Esophagus muscularis mucosa (tissue), 4 donors: Measurements from ENCODE around the gene PLOD1. TPM values are rescaled to one million over a fixed set of nuclear protein-coding genes. Genes with fewer than 3 reads are reported as not detected.
A peak's percentile ranks its signal among the peaks of the same experiment; 100 is the strongest.

Experiments used
- DNase-seq: peaks from one replicate; pipeline ENCODE4 v3.0.0-alpha.2; 2017; ENCODE audit errors: extremely low spot score
- H3K27ac ChIP-seq, 4 donors: fragments of 200-600 bp; sonication (generic); replicated peaks in 1 of 4; 1 replicate in 3 of 4; 2 replicates in 1 of 4; pipeline ENCODE4 v1.5.1; 2016 to 2019; ENCODE audit warnings: mild to moderate bottlenecking in 1 of 4
- H3K27me3 ChIP-seq, 4 donors: fragments of 200-600 bp; sonication (generic); one replicate each; pipeline versions ENCODE4 v1.5.1 to v1.6.0; 2016 to 2019
- H3K36me3 ChIP-seq, 4 donors: fragments of 200-600 bp; sonication (generic); one replicate each; pipeline ENCODE4 v1.5.1; 2016 to 2019
- H3K4me1 ChIP-seq, 4 donors: fragments of 200-600 bp; sonication (generic); one replicate each; pipeline ENCODE4 v1.5.1; 2016 to 2019
- H3K4me3 ChIP-seq, 4 donors: fragments of 200-600 bp; sonication (generic); 1 replicate in 2 of 4; 2 replicates in 2 of 4; pipeline ENCODE4 v1.5.1; 2016 to 2019; ENCODE audit warnings: mild to moderate bottlenecking in 4 of 4, moderate library complexity in 1 of 4
- H3K9me3 ChIP-seq, 4 donors: fragments of 200-600 bp; sonication (generic); 1 replicate in 3 of 4; 2 replicates in 1 of 4; pipeline ENCODE4 v1.5.1; 2016 to 2019
- CTCF ChIP-seq, 3 experiments: fragments of 200-600 bp in 2 of 3; fragments of 450-650 bp in 1 of 3; sonication (generic) in 2 of 3; IDR thresholded peaks; one replicate each; pipeline ENCODE4 v1.5.1; 2017 to 2019; ENCODE audit warnings: antibody characterized with exemption in 3 of 3, mild to moderate bottlenecking in 2 of 3, moderate library complexity in 1 of 3
- EP300 ChIP-seq: sonication (generic); formaldehyde crosslinking; IDR thresholded peaks from one replicate; pipeline ENCODE4 v1.6.1; 2017; ENCODE audit warnings: antibody characterized with exemption
- POLR2A ChIP-seq: fragments of 450-650 bp; IDR thresholded peaks from one replicate; pipeline ENCODE4 v1.6.1; 2017; ENCODE audit warnings: antibody characterized with exemption, moderate library complexity, mild to moderate bottlenecking, low read depth
- POLR2AphosphoS5 ChIP-seq, 2 donors: sonication (generic); formaldehyde crosslinking; IDR thresholded peaks; one replicate each; pipeline ENCODE4 v1.6.1; 2017; ENCODE audit warnings: antibody characterized with exemption in 2 of 2
- WGBS: methylation state at CpG from one replicate; pipeline ENCODE4 v1.1.5; 2018; 5-methylcytosine and 5-hydroxymethylcytosine counted together
- intact Hi-C: fragments of 100-400 bp; cut with DNase I; formaldehyde crosslinking; loops from one replicate; pipeline ENCODE4 v1.15.1; 2023
- total RNA-seq, 4 donors: library from RNA; depleted of rRNA; stranded (reverse); fragments of >200 nt; gene quantifications; one replicate each; pipeline versions ENCODE4 v1.1.0 to v1.2.1, GENCODE V29; 2016

PLOD1 gene
- total RNA-seq: 100 to 1,000 TPM in 1 of 4 donors, 10 to 100 TPM in 3; 67.5 to 111 (median 75.0) TPM

DNA sequence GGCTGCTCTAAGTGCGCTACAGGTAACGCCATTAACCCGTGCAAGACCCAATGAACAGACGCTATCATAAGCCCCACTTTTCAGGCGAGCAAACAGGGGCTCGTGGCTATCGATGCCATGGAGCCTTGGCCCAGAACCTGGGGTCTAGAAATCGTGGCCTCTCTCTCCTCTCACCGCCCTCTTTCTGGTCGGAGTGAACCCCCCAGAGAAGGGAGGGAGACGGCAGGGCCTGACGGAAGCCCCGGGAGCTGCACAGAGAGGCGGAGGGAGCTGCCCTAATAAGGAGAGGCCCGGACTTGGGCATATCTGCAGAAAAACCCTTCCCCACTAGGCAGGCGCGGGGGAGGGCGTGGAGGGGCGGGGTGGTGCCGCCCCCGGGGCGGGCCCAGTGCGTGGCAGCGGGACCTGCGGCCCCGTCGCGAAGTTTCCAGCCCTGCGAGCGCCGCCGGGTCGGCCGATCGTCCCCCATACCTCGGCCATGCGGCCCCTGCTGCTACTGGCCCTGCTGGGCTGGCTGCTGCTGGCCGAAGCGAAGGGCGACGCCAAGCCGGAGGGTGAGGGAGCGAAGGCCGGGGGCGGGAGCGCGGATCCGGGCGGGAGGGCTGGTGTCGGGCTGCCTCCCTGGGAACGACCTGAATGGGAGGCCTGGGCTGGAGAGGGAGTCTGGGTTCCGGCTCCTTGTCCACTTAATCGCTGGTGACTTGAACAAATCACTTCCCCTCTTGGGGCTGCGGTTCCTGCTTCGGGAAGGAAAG, at the start of gene PLOD1:
PLOD1 (plus strand) TSS at position 416 of the 755 bp plus-strand sequence; CDS start at position 479, 63 bp downstream.
- Histone ChIP-seq H3K36me3 (peaks cover 0 to 8% (median 0%) of the 10 kb centered on the region in 4 donors), H3K4me1 (peaks cover 57 to 77% (median 76%) of the 10 kb centered on the region in 4 donors), H3K9me3 (no peaks in the 10 kb centered on the region), H3K27me3 (no peaks in the 10 kb centered on the region), H3K4me3 (peak within 1 kb of the TSS; percentile 66 to 87 (median 80)), H3K27ac (peak within 1 kb of the TSS; percentile 87 to 93 (median 92))
- TF ChIP-seq EP300 (no peak), POLR2AphosphoS5 (IDR thresholded peaks at IDR 0.05) (peak; percentile 85 to 91)
- 2% methylated on average over 10 of the region's 55 CpGs for WGBS
- peak; percentile 97 for DNase-seq
- intact Hi-C loops: loop anchor here (5.0 kb wide), 1 partner anchor 43 kb away; no protein-coding TSS in a partner anchor

DNA sequence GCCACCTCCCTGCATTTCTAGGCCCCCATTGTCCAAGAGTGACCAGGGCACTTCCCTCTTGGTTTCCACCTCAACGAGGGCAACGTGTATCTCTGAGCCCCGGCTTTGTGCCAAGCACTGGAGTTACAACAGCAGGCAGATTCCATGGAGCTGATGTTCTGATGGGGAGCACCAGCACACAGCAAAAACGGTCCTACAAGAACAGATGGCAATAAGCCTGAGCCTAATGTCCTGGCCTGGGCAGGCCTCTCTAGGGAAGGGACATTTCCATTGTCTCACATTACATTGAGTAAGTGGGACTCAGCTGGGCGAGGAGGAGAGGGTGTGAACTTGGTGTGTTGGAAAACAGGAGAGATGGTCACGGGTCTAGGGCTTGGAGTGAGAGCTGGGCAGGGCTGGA, 48.6 kb upstream of the PLOD1 start:
- peaks cover 0 to 33% (median 0%) of the 10 kb centered on the region in 4 donors for H3K27me3 ChIP-seq
- 83% methylated on average over 6 of the region's 6 CpGs for WGBS
- H3K27ac ChIP-seq: peak overlapping the region in 1 of 4 donors; percentile 14
- TF ChIP-seq EP300 (no peak), POLR2AphosphoS5 (IDR thresholded peaks at IDR 0.05) (no peak), CTCF (IDR thresholded peaks at IDR 0.05) (no peak), POLR2A (no peak)
- H3K4me3 ChIP-seq: no peak overlapping the region
- no peaks in the 10 kb centered on the region for H3K9me3 ChIP-seq
- H3K36me3 ChIP-seq: no peaks in the 10 kb centered on the region
- no peak for DNase-seq
- H3K4me1 ChIP-seq: peaks cover 7 to 43% (median 12%) of the 10 kb centered on the region in 4 donors
- intact Hi-C loops: no loop called here

- no peaks in the 10 kb centered on the region for H3K9me3 ChIP-seq
- intact Hi-C loops: no loop called here
- DNase-seq: no peak
- no peaks in the 10 kb centered on the region for H3K36me3 ChIP-seq
- H3K4me3 ChIP-seq: no peak overlapping the region
- H3K27ac ChIP-seq: no peak overlapping the region
- TF ChIP-seq CTCF (IDR thresholded peaks at IDR 0.05) (no peak), EP300 (peak; percentile 11), POLR2AphosphoS5 (IDR thresholded peaks at IDR 0.05) (peak in 1 of 2 donors; percentile 22), POLR2A (no peak)
- H3K27me3 ChIP-seq: peaks cover 0 to 40% (median 0%) of the 10 kb centered on the region in 4 donors
- peaks cover 0 to 34% (median 4%) of the 10 kb centered on the region in 4 donors for H3K4me1 ChIP-seq
- 89% methylated on average over 17 of the region's 19 CpGs for WGBS
Observed at GRCh38 chr1:11886986-11887665, 47.4 kb upstream of the PLOD1 start.

- Histone ChIP-seq H3K4me1 (peaks cover 0 to 31% (median 4%) of the 10 kb centered on the region in 4 donors), H3K4me3 (no peak overlapping the region), H3K27me3 (peaks cover 0 to 40% (median 0%) of the 10 kb centered on the region in 4 donors), H3K9me3 (no peaks in the 10 kb centered on the region), H3K27ac (no peak overlapping the region), H3K36me3 (no peaks in the 10 kb centered on the region)
- TF ChIP-seq CTCF (IDR thresholded peaks at IDR 0.05): no peak
- TF ChIP-seq EP300: no peak
- no peak for TF ChIP-seq POLR2AphosphoS5 (IDR thresholded peaks at IDR 0.05)
- TF ChIP-seq POLR2A: no peak
- DNase-seq: no peak
- WGBS: 87% methylated on average over 6 of the region's 7 CpGs
- intact Hi-C loops: no loop called here
Observed at GRCh38 chr1:11887666-11888007, 46.9 kb upstream of the PLOD1 start.

DNA sequence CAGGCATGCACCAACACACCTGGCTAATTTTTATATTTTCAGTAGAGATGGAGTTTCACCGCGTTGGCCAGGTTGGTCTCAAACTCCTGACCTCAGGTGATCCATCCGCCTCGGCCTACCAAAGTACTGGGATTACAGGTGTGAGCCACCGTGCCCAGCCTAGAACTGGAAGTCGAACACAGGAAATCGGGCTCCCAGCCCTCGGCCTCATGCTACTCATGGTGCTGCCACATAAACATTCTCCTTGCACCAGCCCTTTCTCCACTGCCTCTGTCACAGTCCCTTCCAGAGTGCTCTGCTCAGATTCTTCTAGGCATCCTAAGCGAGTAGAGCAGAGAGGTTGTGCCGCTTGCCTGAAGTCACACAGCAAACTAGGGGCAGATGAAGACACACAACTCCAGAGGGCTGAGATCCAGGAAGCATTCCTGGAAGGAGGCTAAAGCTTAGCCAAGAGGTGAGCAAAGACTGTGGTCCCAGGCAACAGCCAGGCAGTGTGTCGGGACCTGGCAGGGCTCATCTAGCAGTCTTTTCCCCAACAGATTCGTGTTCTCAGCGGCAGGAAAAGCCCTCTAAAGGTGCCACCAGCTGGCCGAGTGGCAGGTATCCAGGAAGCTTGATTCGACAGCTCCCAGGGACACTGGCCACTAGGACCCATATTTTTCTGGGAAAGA, 46.2 kb upstream of the PLOD1 start:
- TF ChIP-seq EP300 (no peak), POLR2A (no peak), CTCF (IDR thresholded peaks at IDR 0.05) (no peak), POLR2AphosphoS5 (IDR thresholded peaks at IDR 0.05) (no peak)
- WGBS: 88% methylated on average over 13 of the region's 15 CpGs
- H3K36me3 ChIP-seq: no peaks in the 10 kb centered on the region
- no peak overlapping the region for H3K4me3 ChIP-seq
- no peaks in the 10 kb centered on the region for H3K9me3 ChIP-seq
- peaks cover 0 to 40% (median 0%) of the 10 kb centered on the region in 4 donors for H3K27me3 ChIP-seq
- intact Hi-C loops: no loop called here
- H3K27ac ChIP-seq: no peak overlapping the region
- DNase-seq: no peak
- peaks cover 0 to 27% (median 2%) of the 10 kb centered on the region in 4 donors for H3K4me1 ChIP-seq
